AG04450 (cell line): ENCODE measurements around the gene RNF169. TPM values are rescaled to one million over a fixed set of nuclear protein-coding genes. Genes with fewer than 3 reads are reported as not detected.
A peak's percentile ranks its signal among the peaks of the same experiment; 100 is the strongest.

ENCODE experiments used
- CTCF ChIA-PET: fragments of 300-600, 350-600 bp; formaldehyde crosslinking; extraction: SDS; loops from one replicate; lab custom pipeline; 2022; ENCODE audit warnings: antibody characterized with exemption, inconsistent platforms; lab: Charles Lee
- POLR2A ChIA-PET: fragments of 350-600 bp; formaldehyde crosslinking; extraction: SDS; loops from one replicate; lab custom pipeline; 2021; ENCODE audit warnings: antibody characterized with exemption, inconsistent platforms; lab: Yijun Ruan, JAX
- DNase-seq: peaks from one replicate; pipeline ENCODE4 v3.0.0-alpha.2; 2011; ENCODE audit warnings: low read depth, low spot score
- H3K27ac ChIP-seq: one replicate; pipeline ENCODE4 v1.5.1; 2012; ENCODE audit warnings: low read depth, low read length, control low read depth
- H3K27me3 ChIP-seq: one replicate; pipeline ENCODE4 v1.6.0; 2012; ENCODE audit warnings: low read length; ENCODE audit not compliant: control insufficient read depth, insufficient read depth
- H3K4me3 ChIP-seq: 2 replicates; pipeline ENCODE4 v1.5.1; 2011; ENCODE audit warnings: mild to moderate bottlenecking, low read depth, low read length, control low read depth
- H3K9me3 ChIP-seq: 2 replicates; pipeline ENCODE4 v1.5.1; 2012; ENCODE audit warnings: low read length; ENCODE audit not compliant: control insufficient read depth, insufficient read depth
- CTCF ChIP-seq: IDR thresholded peaks from 2 replicates; pipeline ENCODE4 v1.5.1; 2011; ENCODE audit warnings: low read depth, low read length, control low read depth, inconsistent platforms
- polyA plus RNA-seq: library from polyadenylated mRNA; depleted of rRNA; stranded (reverse); fragments of >200 nt; gene quantifications from 2 replicates; pipeline ENCODE4 v1.2.3, GENCODE V29; 2011

RNF169 gene
- polyA plus RNA-seq, 1 experiment: 12.3 TPM

- POLR2A ChIA-PET: no interaction called here
Observed at GRCh38 chr11:74846770-74847169, 98.1 kb downstream of the RNF169 start.

GRCh38 chr11:74847395-74847794, 98.7 kb downstream of the RNF169 start:
- Histone ChIP-seq H3K27ac (no peak overlapping the region), H3K27me3 (no peaks in the 10 kb centered on the region), H3K4me3 (no peak overlapping the region), H3K9me3 (no peaks in the 10 kb centered on the region; the same call in 1 of the 2 replicates)
- ChIA-PET CTCF (no interaction called here), POLR2A (no interaction called here)
- no peak for DNase-seq
- no peak for TF ChIP-seq CTCF

More at GRCh38 chr11:74846770-74847169, 98.1 kb downstream of the RNF169 start:
- Histone ChIP-seq H3K27me3 (no peaks in the 10 kb centered on the region), H3K4me3 (no peak overlapping the region), H3K9me3 (no peaks in the 10 kb centered on the region; the same call in 1 of the 2 replicates), H3K27ac (no peak overlapping the region)
- CTCF ChIA-PET: no interaction called here
- DNase-seq: no peak
- peak; percentile 35 for TF ChIP-seq CTCF

GRCh38 chr11:74847895-74848294, 99.2 kb downstream of the RNF169 start:
- no peaks in the 10 kb centered on the region for H3K27me3 ChIP-seq
- POLR2A ChIA-PET: no interaction called here
- CTCF ChIA-PET: no interaction called here
- no peaks in the 10 kb centered on the region; the same call in 1 of the 2 replicates for H3K9me3 ChIP-seq
- TF ChIP-seq CTCF: no peak
- no peak overlapping the region for H3K27ac ChIP-seq
- H3K4me3 ChIP-seq: no peak overlapping the region
- no peak for DNase-seq

- H3K9me3 ChIP-seq: no peaks in the 10 kb centered on the region
- H3K4me3 ChIP-seq: no peak overlapping the region
- ChIA-PET POLR2A (no interaction called here), CTCF (interaction anchor here (0.8 kb wide), 1 partner anchor 397 kb away, joined by 4 read pairs; no protein-coding TSS in a partner anchor)
- no peaks in the 10 kb centered on the region for H3K27me3 ChIP-seq
- peak; percentile 27 for DNase-seq
- no peak for TF ChIP-seq CTCF
- H3K27ac ChIP-seq: peak overlapping the region; percentile 72
Observed at GRCh38 chr11:74849525-74850391, 101.1 kb downstream of the RNF169 start.

GRCh38 chr11:74853223-74853622, 104.6 kb downstream of the RNF169 start:
- Histone ChIP-seq H3K27me3 (no peaks in the 10 kb centered on the region), H3K9me3 (no peaks in the 10 kb centered on the region), H3K4me3 (no peak overlapping the region), H3K27ac (no peak overlapping the region)
- TF ChIP-seq CTCF: no peak
- no peak for DNase-seq
- ChIA-PET CTCF (no interaction called here), POLR2A (interaction anchor here (1.0 kb wide), 1 partner anchor 9 kb away, joined by 3 read pairs; no protein-coding TSS in a partner anchor)
